ENCODE results near the gene PSMD13. TPM values are rescaled to one million over a fixed set of nuclear protein-coding genes. Genes with fewer than 3 reads are reported as not detected.
"Not testable (repeated sequence)": the region's sequence is repeated elsewhere in the genome, so short reads cannot be mapped to it uniquely, and the experiment has no call there.

PSMD13 gene
- 100 to 1,000 TPM; 235 to 237 TPM for total RNA-seq
- polyA plus RNA-seq: 218 TPM

- Histone ChIP-seq H3K36me3 (ENCODE audit: insufficient read depth, low read length) (peaks cover 11% of the 10 kb centered on the region), H3K27me3 (ENCODE audit: insufficient read depth, low read length, poor library complexity, severe bottlenecking) (no peaks in the 10 kb centered on the region), H3K9me3 (ENCODE audit: low read length) (no peaks in the 10 kb centered on the region), H3K27ac (ENCODE audit: low read depth, low read length) (peak within 1 kb of the TSS; percentile 100), H3K4me3 (ENCODE audit: low read length) (peak within 1 kb of the TSS; percentile 95), H3K4me1 (ENCODE audit: insufficient read depth, low read length) (peaks cover 24% of the 10 kb centered on the region)
- peak; percentile 83 to 91 (median 88) for DNase-seq
- Mint-ChIP-seq H3K9me3 (no peaks in the 10 kb centered on the region), H3K36me3 (peaks cover 0 to 55% (median 13%) of the 10 kb centered on the region in 3 donors), H3K4me1 (peaks cover 39 to 71% (median 53%) of the 10 kb centered on the region in 3 donors), H3K27ac (peak within 1 kb of the TSS; percentile 98 to 100 (median 100)), H3K4me3 (peak within 1 kb of the TSS; percentile 95 to 100 (median 97)), H3K27me3 (peaks cover 0 to 4% of the 10 kb centered on the region in 2 donors)
- ChIA-PET POLR2A (interaction anchor here (0.7 to 2.0 kb wide), 6 partner anchors 22 to 169 kb away, joined by 3 to 17 read pairs (median 8); partner anchors contain the start of genes BET1L and RIC8A), CTCF (interaction anchor here (1.2 to 3.5 kb wide), 8 partner anchors 14 to 214 kb away, joined by 3 to 20 read pairs (median 6); partner anchors contain the start of genes BET1L, PTDSS2 and RIC8A)
These were observed at the start of gene PSMD13 for GRCh38 chr11:236774-237767. Gene PSMD13, plus strand, starts transcription at chr11:236976. Its CDS starts 74 bp downstream, at chr11:237050.

- H3K4me3 Mint-ChIP-seq; H3K27ac Mint-ChIP-seq; H3K36me3 Mint-ChIP-seq; H3K9me3 ChIP-seq (ENCODE audit: low read length); POLR2A ChIA-PET; CTCF ChIA-PET; H3K27ac ChIP-seq (ENCODE audit: low read depth, low read length); H3K27me3 ChIP-seq (ENCODE audit: insufficient read depth, low read length, poor library complexity, severe bottlenecking); H3K27me3 Mint-ChIP-seq; H3K4me3 ChIP-seq (ENCODE audit: low read length); H3K9me3 Mint-ChIP-seq; H3K36me3 ChIP-seq (ENCODE audit: insufficient read depth, low read length): not testable (repeated sequence)
- peaks cover 4 to 13% (median 10%) of the 10 kb centered on the region in 3 donors for H3K4me1 Mint-ChIP-seq
- H3K4me1 ChIP-seq (ENCODE audit: insufficient read depth, low read length): peaks cover 10% of the 10 kb centered on the region
- DNase-seq: peak in 1 of 5 donors; percentile 49
These were observed 47.5 kb upstream of the PSMD13 start for GRCh38 chr11:189200-189783.

DNA sequence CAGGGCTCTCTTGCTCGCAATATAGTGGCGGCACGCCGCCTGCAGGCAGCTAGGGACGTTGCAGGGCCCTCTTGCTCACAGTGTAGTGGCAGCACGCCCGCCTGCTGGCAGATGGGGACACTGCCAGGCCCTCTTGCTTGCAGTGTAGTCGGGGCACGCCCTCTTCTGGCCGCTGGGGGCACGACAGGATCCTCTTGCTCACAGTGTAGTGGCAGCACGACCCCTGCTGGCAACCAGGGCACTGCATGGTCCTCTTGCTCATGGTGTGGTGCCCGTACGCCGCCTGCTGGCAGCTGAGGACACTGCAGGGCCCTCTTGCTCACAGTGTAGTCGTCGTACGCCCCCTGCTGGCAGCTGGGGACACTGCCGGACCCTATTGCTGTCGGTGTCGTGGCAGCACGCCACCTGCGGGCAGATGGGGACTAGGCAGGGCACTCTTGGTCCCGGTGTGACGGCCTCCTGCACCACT is 46.9 kb upstream of the PSMD13 start:
- H3K27me3 Mint-ChIP-seq, CTCF ChIA-PET, POLR2A ChIA-PET: not testable (repeated sequence)

DNA sequence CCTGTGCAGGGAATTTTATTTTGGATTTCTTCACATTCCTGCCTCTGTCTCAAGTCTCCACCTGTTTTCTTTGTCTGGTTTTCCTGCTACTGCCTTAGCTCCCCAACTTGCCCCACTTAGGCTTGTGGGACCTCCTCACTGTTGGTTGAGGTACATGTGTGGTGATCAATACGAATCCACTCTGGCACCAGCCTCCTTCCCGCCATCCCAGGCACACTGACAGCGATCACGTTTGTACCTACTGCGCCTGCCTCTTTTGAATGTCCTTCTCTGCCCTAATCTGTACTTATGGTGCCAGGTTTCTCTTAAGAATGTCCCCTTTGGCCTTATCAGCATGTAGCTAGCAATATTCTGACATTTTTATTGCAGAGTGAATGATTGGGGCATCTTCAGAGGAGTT is 46.2 kb upstream of the PSMD13 start:
- DNase-seq: peak in 1 of 5 donors; percentile 29
- H3K36me3 Mint-ChIP-seq; H3K4me3 Mint-ChIP-seq; H3K9me3 Mint-ChIP-seq; H3K27me3 ChIP-seq (ENCODE audit: insufficient read depth, low read length, poor library complexity, severe bottlenecking); H3K4me3 ChIP-seq (ENCODE audit: low read length); POLR2A ChIA-PET; H3K9me3 ChIP-seq (ENCODE audit: low read length); H3K27me3 Mint-ChIP-seq; H3K36me3 ChIP-seq (ENCODE audit: insufficient read depth, low read length); H3K27ac ChIP-seq (ENCODE audit: low read depth, low read length); CTCF ChIA-PET: not testable (repeated sequence)
- peaks cover 10% of the 10 kb centered on the region for H3K4me1 ChIP-seq (ENCODE audit: insufficient read depth, low read length)
- peaks cover 4 to 13% (median 10%) of the 10 kb centered on the region in 3 donors for H3K4me1 Mint-ChIP-seq
- peak overlapping the region in 1 of 8 donors; percentile 23 for H3K27ac Mint-ChIP-seq

More for the DNA sequence above, 46.9 kb upstream of the PSMD13 start:
- H3K36me3 ChIP-seq (ENCODE audit: insufficient read depth, low read length); H3K27me3 ChIP-seq (ENCODE audit: insufficient read depth, low read length, poor library complexity, severe bottlenecking); H3K4me3 ChIP-seq (ENCODE audit: low read length); H3K27ac Mint-ChIP-seq; H3K9me3 ChIP-seq (ENCODE audit: low read length); H3K27ac ChIP-seq (ENCODE audit: low read depth, low read length); H3K9me3 Mint-ChIP-seq; H3K36me3 Mint-ChIP-seq; H3K4me3 Mint-ChIP-seq: not testable (repeated sequence)
- H3K4me1 Mint-ChIP-seq: peaks cover 4 to 13% (median 10%) of the 10 kb centered on the region in 3 donors
- H3K4me1 ChIP-seq (ENCODE audit: insufficient read depth, low read length): peaks cover 10% of the 10 kb centered on the region
- peak in 3 of 5 donors; percentile 37 to 67 (median 49) for DNase-seq

DNA sequence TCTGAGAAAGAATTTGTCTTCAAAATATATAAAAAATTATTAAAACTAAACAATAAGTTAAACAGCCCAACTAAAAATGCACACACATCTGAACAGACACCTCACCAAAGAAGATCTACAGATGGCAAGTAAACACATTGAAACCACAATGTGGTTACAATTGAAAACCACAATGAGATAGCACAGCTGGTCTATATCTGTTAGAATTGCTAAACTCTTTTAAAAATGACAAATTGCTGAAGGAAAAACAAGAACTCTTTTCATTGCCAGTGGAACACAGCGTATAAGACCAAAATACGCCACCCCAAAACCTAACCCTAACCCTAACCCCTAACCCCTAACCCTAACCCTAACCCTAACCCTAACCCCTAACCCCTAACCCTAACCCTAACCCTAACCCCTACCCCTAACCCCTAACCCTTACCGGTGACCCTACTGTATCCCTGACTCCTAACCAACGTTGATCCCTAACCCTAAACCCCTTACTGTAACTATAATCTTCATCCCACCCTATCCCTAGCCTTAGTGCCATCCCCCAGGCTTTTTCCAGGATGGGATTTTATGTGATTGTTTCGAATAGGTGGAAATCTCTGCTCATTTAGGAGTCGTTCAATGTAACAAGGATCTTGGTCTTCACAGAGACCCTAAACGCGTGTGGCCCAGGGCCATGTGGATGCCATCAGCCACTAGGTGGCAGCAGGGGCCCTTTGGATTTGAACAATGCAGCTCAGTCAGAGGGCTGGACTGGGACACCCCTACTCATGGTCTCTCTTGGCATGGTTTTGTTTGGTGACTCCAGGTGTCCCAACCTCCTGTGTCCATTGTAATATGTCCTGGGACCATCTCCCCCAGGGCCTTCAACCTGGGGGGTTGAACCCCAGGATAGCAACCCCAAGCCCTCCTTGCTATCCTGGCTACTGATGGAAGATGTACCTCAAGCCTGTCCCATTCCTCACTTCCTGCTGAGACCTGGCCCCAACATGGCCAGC is 45.0 kb upstream of the PSMD13 start:
- peaks cover 10% of the 10 kb centered on the region for H3K4me1 ChIP-seq (ENCODE audit: insufficient read depth, low read length)
- H3K27ac ChIP-seq (ENCODE audit: low read depth, low read length); H3K4me3 ChIP-seq (ENCODE audit: low read length); H3K9me3 ChIP-seq (ENCODE audit: low read length); H3K36me3 Mint-ChIP-seq; CTCF ChIA-PET; H3K27me3 ChIP-seq (ENCODE audit: insufficient read depth, low read length, poor library complexity, severe bottlenecking); H3K36me3 ChIP-seq (ENCODE audit: insufficient read depth, low read length); H3K27me3 Mint-ChIP-seq; H3K9me3 Mint-ChIP-seq; POLR2A ChIA-PET: not testable (repeated sequence)
- H3K4me3 Mint-ChIP-seq: peak overlapping the region in 6 of 7 donors; percentile 43 to 87 (median 56)
- peaks cover 4 to 13% (median 10%) of the 10 kb centered on the region in 3 donors for H3K4me1 Mint-ChIP-seq
- peak overlapping the region in 7 of 8 donors; percentile 38 to 93 (median 88) for H3K27ac Mint-ChIP-seq
- peak in 3 of 5 donors; percentile 45 to 73 (median 48) for DNase-seq

GRCh38 chr11:192674-193128 is 44.1 kb upstream of the PSMD13 start, which contains the start of gene SCGB1C1:
Gene SCGB1C1, plus strand, starts transcription at chr11:193078. Its CDS starts 22 bp downstream, at chr11:193100.
- CTCF ChIA-PET; DNase-seq; H3K9me3 Mint-ChIP-seq; H3K27me3 Mint-ChIP-seq; H3K36me3 Mint-ChIP-seq; H3K27me3 ChIP-seq (ENCODE audit: insufficient read depth, low read length, poor library complexity, severe bottlenecking); H3K36me3 ChIP-seq (ENCODE audit: insufficient read depth, low read length); H3K4me3 ChIP-seq (ENCODE audit: low read length); POLR2A ChIA-PET; H3K9me3 ChIP-seq (ENCODE audit: low read length); H3K27ac ChIP-seq (ENCODE audit: low read depth, low read length): not testable (repeated sequence)
- H3K4me1 Mint-ChIP-seq: peaks cover 4 to 13% (median 10%) of the 10 kb centered on the region in 3 donors
- H3K27ac Mint-ChIP-seq: peak within 1 kb of the TSS in 7 of 8 donors; percentile 29 to 91 (median 65)
- H3K4me3 Mint-ChIP-seq: peak within 1 kb of the TSS in 2 of 7 donors; percentile 28 to 43
- H3K4me1 ChIP-seq (ENCODE audit: insufficient read depth, low read length): peaks cover 10% of the 10 kb centered on the region

DNA sequence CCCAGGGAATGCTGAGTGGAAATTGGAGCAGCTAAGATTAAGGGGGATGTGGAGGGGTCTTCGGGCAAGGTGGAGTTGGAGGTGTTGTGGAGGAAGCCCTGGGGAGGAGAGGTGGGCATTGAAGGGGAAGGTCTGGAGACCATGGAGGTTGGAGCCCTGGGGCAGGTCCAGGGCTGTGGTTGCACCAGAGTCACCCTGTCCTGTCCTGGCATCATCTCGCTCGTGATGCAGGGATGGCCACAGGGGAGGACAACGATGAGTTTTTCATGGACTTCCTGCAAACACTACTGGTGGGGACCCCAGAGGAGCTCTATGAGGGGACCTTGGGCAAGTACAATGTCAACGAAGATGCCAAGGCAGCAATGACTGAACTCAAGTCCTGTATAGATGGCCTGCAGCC is 43.3 kb upstream of the PSMD13 start:
- H3K4me3 Mint-ChIP-seq; H3K27me3 ChIP-seq (ENCODE audit: insufficient read depth, low read length, poor library complexity, severe bottlenecking); H3K9me3 ChIP-seq (ENCODE audit: low read length); H3K9me3 Mint-ChIP-seq; H3K36me3 ChIP-seq (ENCODE audit: insufficient read depth, low read length); CTCF ChIA-PET; H3K4me3 ChIP-seq (ENCODE audit: low read length); POLR2A ChIA-PET; H3K27me3 Mint-ChIP-seq; H3K27ac ChIP-seq (ENCODE audit: low read depth, low read length); H3K36me3 Mint-ChIP-seq: not testable (repeated sequence)
- H3K4me1 ChIP-seq (ENCODE audit: insufficient read depth, low read length): peaks cover 10% of the 10 kb centered on the region
- Mint-ChIP-seq H3K27ac (peak overlapping the region in 1 of 8 donors; percentile 91), H3K4me1 (peaks cover 4 to 13% (median 10%) of the 10 kb centered on the region in 3 donors)
- DNase-seq: peak in 1 of 5 donors; percentile 37

All from CD8-positive, alpha-beta memory T cell (primary cell).